Measurements from ENCODE around the gene CAMK2B. TPM values are rescaled to one million over a fixed set of nuclear protein-coding genes. Genes with fewer than 3 reads are reported as not detected.
A peak's percentile ranks its signal among the peaks of the same experiment; 100 is the strongest.

CAMK2B gene
- total RNA-seq, 1 experiment from 2014 or later, result 3.1 TPM

- DNase-seq (ENCODE audit: low spot score), result no peak
Observed at GRCh38 chr7:44258423-44258760, 67.0 kb downstream of the CAMK2B start.

- DNase-seq (ENCODE audit: low spot score), result peak; percentile 97
Observed at GRCh38 chr7:44257618-44258422, 67.6 kb downstream of the CAMK2B start.

- no peak for DNase-seq (ENCODE audit: low spot score)
Observed at GRCh38 chr7:44257213-44257612, 68.2 kb downstream of the CAMK2B start.

DNA sequence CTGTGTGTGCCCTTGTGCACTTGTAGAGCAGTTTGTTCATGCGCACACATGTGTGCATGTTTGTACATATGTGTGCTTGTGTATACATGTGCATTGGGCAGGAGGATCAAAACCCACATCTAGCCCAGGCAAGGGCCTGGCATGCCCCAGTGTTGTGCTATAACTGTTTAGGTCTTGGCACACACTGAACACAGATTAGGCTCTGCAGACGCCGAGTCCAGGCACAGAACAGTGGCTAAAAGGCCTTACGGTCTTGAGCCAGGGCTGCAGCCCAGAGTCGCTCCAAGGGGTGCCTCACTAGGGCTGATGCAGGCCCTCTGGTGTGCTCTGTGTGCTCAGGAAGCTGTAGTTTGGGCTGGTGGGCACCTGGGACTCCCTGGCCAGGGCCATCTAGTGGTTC lies 68.9 kb downstream of the CAMK2B start:
- DNase-seq (ENCODE audit: low spot score), result no peak

DNA sequence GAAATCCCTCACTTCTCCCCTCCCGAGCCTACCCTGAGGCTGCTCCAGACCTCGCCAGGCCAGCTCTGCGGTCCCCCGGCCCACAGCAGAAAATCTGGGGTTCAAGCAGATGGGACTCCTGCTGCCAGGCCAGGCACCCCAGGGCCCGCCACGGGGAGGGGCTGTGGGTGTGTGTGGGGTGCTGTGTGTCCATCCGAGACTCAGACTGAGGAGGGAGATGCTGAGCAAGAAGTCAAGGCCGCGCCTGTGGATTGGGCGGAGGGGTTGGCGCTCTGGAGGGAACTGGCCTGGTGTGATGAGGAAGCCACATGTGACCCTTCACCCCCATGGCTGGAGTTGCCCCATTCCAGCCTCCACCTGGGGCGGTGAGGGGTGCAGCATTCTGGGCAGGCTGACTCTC lies 73.5 kb downstream of the CAMK2B start:
- no peak for DNase-seq (ENCODE audit: low spot score)

- DNase-seq (ENCODE audit: low spot score), result no peak
Observed at GRCh38 chr7:44251269-44251668, 74.1 kb downstream of the CAMK2B start.

- DNase-seq (ENCODE audit: low spot score), result no peak
Observed at GRCh38 chr7:44249639-44250234, 75.7 kb downstream of the CAMK2B start.

DNA sequence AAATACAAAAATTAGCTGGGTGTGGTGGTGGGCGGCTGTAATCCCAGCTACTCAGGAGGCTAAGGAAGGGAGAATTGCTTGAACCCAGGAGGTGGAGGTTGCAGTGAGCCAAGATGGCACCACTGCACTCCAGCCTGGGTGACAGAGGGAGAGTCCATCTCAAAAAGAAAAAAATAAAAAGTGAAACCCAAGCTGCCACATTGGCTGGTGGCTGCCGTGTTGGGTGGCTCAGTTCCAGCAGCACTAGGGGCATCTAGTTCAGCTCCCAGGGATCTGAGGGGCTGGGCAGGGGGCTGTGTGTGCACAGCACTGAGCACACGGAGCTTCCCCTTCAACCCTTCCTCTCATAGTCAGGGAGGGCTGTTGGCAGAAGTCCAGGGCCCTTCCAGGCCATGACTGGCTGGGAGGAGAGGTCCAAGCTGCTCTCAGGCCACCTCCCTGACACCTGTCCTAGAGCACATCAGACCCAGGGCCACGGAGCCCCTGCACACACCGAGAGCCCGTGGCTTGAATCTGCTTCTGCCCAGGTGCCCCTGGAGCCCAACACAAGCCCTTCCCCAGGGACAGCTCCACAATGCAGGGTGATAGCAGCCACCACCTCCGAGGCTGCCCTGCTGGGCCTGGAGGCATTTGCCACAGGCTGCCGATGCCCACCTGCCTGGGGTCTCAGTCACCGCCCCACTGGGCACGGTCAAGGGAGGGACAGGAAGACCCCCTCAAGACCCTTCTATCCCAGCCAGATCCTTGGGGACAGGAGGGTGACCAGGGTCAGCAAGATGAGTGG lies 77.3 kb downstream of the CAMK2B start:
- DNase-seq (ENCODE audit: low spot score), result no peak

DNA sequence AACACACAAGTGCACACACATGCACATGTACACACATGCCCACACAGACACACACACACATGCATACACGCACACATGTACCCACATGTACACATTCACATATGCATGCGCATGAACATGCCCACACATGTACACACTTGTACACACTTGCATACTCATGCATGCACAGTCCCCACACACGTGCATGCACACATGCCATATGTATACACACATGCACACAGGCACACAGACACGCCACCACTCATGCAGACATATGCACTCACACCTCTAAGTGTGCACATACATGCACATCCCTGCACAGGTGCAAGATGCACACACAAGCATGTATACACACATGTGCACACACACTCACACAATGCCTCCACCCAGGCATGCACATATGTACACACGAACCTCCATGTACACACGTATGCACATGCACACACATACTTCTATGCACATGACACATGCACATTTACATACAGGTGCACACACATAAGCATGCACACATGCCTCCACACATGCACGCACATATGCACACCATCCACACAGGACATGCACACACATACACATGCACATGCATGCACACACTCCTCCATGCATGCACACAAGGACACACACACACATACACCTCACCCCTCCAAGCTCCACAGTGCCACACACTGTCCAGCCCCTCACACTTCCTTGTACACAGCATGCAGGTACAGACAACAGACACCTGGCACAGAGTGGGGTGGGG lies 78.8 kb downstream of the CAMK2B start:
- no peak for DNase-seq (ENCODE audit: low spot score)

- no peak for DNase-seq (ENCODE audit: low spot score)
Observed at GRCh38 chr7:44244282-44244681, 81.1 kb downstream of the CAMK2B start.

DNA sequence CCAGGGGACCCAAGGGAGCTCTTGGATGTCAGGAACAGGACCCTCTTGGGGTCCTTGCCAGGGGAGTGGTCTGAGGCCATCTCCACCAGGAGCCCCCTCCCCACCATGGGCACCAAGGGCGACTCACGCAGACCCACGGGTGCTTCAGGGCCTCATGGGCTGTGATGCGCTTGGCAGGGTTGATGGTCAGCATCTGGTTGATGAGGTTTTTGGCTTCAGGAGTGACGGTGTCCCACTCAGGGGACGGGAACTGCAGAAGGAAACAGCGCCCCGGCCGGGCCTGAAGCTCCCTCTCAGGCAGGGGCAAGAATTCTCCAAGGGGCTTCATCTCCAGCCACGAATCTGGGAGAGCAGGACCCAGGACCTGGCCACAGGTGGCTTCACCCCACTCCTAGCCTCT lies 83.3 kb downstream of the CAMK2B start:
- no peak for DNase-seq (ENCODE audit: low spot score)

DNA sequence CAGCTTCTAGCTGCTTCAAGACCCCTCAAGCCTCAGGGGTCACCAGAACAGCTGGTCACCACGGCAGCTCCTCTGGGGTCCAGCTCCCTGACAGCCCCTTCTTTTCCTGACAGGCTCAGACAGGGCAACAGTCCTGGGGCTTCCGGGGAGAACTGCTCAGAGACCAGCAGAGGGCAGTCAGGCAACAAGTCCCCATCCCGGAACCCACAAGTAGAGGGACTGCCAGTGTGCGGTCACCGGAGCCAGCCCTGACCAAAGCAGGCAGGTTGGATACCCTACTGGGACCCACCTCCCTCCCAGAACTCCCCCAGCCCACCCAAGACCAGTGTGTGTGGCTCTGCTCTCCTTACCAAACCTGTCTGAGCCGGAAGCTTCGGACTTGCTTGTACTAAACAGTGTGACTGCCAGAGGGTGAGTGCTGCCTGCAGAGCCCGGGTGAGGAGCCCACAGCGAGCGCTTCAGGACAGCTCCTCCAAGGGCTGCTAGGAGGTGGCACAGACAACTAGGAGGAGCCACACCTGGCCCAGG lies 84.3 kb downstream of the CAMK2B start:
- DNase-seq (ENCODE audit: low spot score), result peak; percentile 80

GRCh38 chr7:44240376-44240775 lies 85.0 kb downstream of the CAMK2B start:
- DNase-seq (ENCODE audit: low spot score), result no peak

DNA sequence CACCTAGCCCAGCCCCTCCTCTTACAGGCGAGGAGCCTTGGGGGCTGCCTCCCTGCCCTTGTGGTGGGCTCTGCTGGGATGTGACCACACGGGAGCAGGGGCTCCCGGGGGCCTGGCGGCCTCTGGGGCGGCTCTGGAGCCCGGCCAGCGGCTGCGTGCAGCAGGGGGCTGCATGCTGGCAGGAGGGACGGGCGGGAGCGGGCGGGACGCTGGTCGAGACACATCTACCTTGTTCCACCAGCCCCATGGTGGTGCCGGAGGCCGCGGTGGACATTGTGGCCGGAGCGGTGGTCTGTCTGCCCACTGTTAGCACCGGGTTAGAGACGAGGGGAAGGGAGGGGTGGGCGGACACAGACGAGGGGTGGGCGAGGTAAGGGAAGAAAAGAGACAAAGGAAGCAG lies 86.0 kb downstream of the CAMK2B start:
- DNase-seq (ENCODE audit: low spot score), result no peak

- no peak for DNase-seq (ENCODE audit: low spot score)
Observed at GRCh38 chr7:44238116-44238695, 87.2 kb downstream of the CAMK2B start.

GRCh38 chr7:44237696-44238095 lies 87.7 kb downstream of the CAMK2B start:
- DNase-seq (ENCODE audit: low spot score), result no peak

GRCh38 chr7:44236333-44236728 lies 89.1 kb downstream of the CAMK2B start:
- DNase-seq (ENCODE audit: low spot score), result no peak

- DNase-seq (ENCODE audit: low spot score), result peak; percentile 26
Observed at GRCh38 chr7:44235582-44236332, 89.6 kb downstream of the CAMK2B start.

- DNase-seq (ENCODE audit: low spot score), result no peak
Observed at GRCh38 chr7:44235066-44235465, 90.3 kb downstream of the CAMK2B start.

GRCh38 chr7:44232901-44233715 lies 92.3 kb downstream of the CAMK2B start:
- no peak for DNase-seq (ENCODE audit: low spot score)

Data from A172 (cell line).